ENCODE data around the gene GPX3.

DNA sequence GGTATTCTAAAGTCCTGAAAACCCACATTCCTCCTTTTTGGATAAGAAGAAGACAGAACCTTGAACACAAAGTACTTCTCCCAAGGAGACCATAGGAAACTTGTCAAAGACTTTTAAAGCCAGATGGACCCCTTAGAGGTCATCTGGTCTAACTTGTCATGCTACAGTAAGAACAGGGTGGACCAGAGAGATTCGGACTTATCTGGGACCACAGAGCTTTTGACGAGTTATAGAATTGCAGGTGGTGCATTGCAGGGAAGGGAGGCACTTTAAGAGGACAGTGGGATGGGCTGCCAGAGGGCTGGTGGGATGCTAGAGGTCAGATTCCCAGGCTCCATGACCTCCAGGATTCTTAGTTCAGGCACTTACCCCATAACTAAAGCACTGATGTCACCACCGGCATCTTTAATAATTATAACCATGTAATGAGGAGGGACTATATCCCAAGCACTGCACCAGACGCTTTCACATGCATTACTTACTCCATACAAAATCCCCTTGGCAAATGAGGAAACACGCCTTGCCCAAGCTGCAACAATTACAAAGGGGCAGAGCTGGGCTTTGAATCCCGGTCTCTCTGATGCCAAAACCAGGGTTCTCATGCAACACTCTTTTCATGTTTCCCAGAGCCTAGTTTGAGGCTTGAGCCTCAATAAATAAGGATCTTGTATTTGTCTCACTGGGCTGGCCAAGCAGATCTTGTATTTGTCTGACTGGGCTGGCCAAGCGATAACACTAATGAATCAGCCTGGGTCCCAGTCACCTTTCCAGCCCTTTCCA is 12.8 kb upstream of the GPX3 start:
- TF ChIP-seq POLR2AphosphoS5 (IDR thresholded peaks at IDR 0.05) = no peak
- no peak for TF ChIP-seq POLR2A (IDR thresholded peaks at IDR 0.05)

Data from stomach (tissue), 4 donors.